DOHH2 (cell line): ENCODE measurements around the gene UBE2L5.

Experiments used
- H3F3A ChIP-seq: fragments of 200-600 bp; sonication (generic), shearing (Covaris generic); 2 replicates; pipeline ENCODE4 v1.6.0; 2016; ENCODE audit warnings: antibody characterized with exemption, mild to moderate bottlenecking; ENCODE audit not compliant: control insufficient read depth, insufficient read depth
- H3K27ac ChIP-seq: fragments of 200-600 bp; sonication (generic); 2 replicates; pipeline ENCODE4 v1.5.1; 2014; ENCODE audit warnings: low read depth, mild to moderate bottlenecking, low read length, moderate library complexity
- H3K27me3 ChIP-seq: fragments of 200-600 bp; sonication (generic); 2 replicates; pipeline ENCODE4 v1.6.1; 2014; ENCODE audit warnings: mild to moderate bottlenecking, low read length, mixed read lengths; ENCODE audit not compliant: control insufficient read depth
- H3K36me3 ChIP-seq: fragments of 200-600 bp; sonication (generic); 2 replicates; pipeline ENCODE4 v1.6.1; 2014; ENCODE audit warnings: mild to moderate bottlenecking, low read length, moderate library complexity, mixed read lengths; ENCODE audit not compliant: control insufficient read depth
- H3K4me1 ChIP-seq: fragments of 200-600 bp; sonication (generic); 2 replicates; pipeline ENCODE4 v1.6.1; 2014; ENCODE audit warnings: mild to moderate bottlenecking, low read length, mixed read lengths; ENCODE audit not compliant: control insufficient read depth
- H3K4me2 ChIP-seq: fragments of 200-600 bp; sonication (generic); 2 replicates; pipeline ENCODE4 v1.6.0; 2014; ENCODE audit warnings: mild to moderate bottlenecking, low read length, moderate library complexity
- H3K4me3 ChIP-seq: fragments of 200-600 bp; sonication (generic); 2 replicates; pipeline ENCODE4 v1.5.1; 2014; ENCODE audit warnings: mild to moderate bottlenecking, low read length, mixed read lengths
- H3K79me2 ChIP-seq: fragments of 200-600 bp; sonication (generic); 2 replicates; pipeline ENCODE4 v1.6.1; 2014; ENCODE audit warnings: mild to moderate bottlenecking, low read length, mixed read lengths; ENCODE audit not compliant: control insufficient read depth
- H3K9me2 ChIP-seq: fragments of 200-600 bp; sonication (generic); replicated peaks from 2 replicates; pipeline ENCODE4 v1.6.1; 2014; ENCODE audit warnings: mild to moderate bottlenecking, low read length, mixed read lengths; ENCODE audit not compliant: control insufficient read depth
- H3K9me3 ChIP-seq: fragments of 200-600 bp; sonication (generic); 2 replicates; pipeline ENCODE4 v1.6.1; 2014; ENCODE audit warnings: antibody characterized with exemption, low read length, mixed read lengths; ENCODE audit not compliant: control insufficient read depth, insufficient read depth
- H4K20me1 ChIP-seq: fragments of 200-600 bp; sonication (generic); 2 replicates; pipeline ENCODE4 v1.6.0; 2014; ENCODE audit warnings: low read depth, mild to moderate bottlenecking, antibody characterized with exemption, low read length, moderate library complexity; ENCODE audit not compliant: control insufficient read depth, insufficient read depth
- EZH2phosphoT487 ChIP-seq: fragments of 200-600 bp; sonication (generic); IDR thresholded peaks from 2 replicates; pipeline ENCODE4 v1.6.1; 2017; ENCODE audit warnings: borderline replicate concordance, mild to moderate bottlenecking, antibody characterized with exemption, low read length, moderate library complexity, mixed read lengths
- TF ChIP-seq, protein P1 (sequence below): fragments of 200-600 bp; sonication (generic); IDR thresholded peaks from one replicate; pipeline ENCODE4 v1.5.1; 2014; ENCODE audit warnings: antibody characterized with exemption, mild to moderate bottlenecking, low read depth, low read length; ENCODE audit not compliant: poor library complexity, severe bottlenecking

Gene UBE2L5

DNA sequence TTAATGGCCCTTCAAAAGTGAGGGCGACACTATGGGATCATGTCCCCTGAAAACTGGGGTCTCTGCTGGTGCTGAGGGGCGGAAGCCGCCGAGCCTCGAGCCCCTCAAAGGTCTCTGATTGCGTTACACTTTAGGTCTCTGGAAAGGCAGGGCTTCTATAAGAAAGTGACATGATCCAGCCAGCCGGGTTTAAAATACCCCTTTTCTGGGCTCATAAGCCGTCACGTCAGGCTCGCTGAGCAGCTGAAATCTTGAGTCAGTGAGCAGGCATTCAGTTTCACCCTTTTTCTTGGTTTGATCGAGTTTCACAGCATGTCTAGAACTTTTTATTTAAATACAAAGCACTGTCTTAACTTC lies 44.0 kb downstream of the UBE2L5 start:
- TF ChIP-seq EZH2phosphoT487 = no peak
- TF ChIP-seq, protein P1, sequence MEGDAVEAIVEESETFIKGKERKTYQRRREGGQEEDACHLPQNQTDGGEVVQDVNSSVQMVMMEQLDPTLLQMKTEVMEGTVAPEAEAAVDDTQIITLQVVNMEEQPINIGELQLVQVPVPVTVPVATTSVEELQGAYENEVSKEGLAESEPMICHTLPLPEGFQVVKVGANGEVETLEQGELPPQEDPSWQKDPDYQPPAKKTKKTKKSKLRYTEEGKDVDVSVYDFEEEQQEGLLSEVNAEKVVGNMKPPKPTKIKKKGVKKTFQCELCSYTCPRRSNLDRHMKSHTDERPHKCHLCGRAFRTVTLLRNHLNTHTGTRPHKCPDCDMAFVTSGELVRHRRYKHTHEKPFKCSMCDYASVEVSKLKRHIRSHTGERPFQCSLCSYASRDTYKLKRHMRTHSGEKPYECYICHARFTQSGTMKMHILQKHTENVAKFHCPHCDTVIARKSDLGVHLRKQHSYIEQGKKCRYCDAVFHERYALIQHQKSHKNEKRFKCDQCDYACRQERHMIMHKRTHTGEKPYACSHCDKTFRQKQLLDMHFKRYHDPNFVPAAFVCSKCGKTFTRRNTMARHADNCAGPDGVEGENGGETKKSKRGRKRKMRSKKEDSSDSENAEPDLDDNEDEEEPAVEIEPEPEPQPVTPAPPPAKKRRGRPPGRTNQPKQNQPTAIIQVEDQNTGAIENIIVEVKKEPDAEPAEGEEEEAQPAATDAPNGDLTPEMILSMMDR = no peak
- Histone ChIP-seq H3K79me2 (peaks cover 56% of the 10 kb centered on the region), H3K4me1 (peaks cover 43% of the 10 kb centered on the region), H3K9me3 (no peaks in the 10 kb centered on the region), H3F3A (peaks cover 35% of the 10 kb centered on the region), H3K4me2 (peak overlapping the region; percentile 98), H3K27ac (peak overlapping the region; percentile 92), H3K36me3 (peaks cover 34% of the 10 kb centered on the region), H3K9me2 (no peaks in the 10 kb centered on the region), H3K4me3 (peak overlapping the region; percentile 85), H3K27me3 (no peaks in the 10 kb centered on the region), H4K20me1 (peaks cover 5% of the 10 kb centered on the region)

DNA sequence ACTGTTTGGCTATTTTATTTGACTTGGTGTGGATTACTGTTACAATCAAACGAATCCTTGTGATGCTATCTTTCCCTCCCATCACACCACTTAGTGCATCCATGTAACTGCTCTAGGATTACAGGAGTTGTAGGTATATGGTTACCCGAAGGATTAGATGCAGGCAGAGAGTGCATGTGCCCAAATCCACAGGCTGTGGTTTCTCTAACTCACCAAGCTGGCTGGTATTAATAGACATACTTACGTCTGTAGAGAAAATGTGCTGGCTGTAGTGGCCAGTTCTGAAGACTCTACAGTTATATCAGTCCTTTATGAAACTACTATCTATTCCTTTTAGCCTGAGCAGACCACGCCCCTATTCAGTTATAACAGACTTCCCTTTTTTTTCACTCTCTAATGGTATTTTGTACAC lies 44.6 kb downstream of the UBE2L5 start:
- peak overlapping the region; percentile 85 for H3K4me3 ChIP-seq
- peak overlapping the region; percentile 98 for H3K4me2 ChIP-seq
- peak overlapping the region; percentile 92 for H3K27ac ChIP-seq
- peaks cover 5% of the 10 kb centered on the region for H4K20me1 ChIP-seq
- H3F3A ChIP-seq = peaks cover 29% of the 10 kb centered on the region
- H3K79me2 ChIP-seq = peaks cover 51% of the 10 kb centered on the region
- H3K36me3 ChIP-seq = peaks cover 29% of the 10 kb centered on the region
- H3K9me3 ChIP-seq = no peaks in the 10 kb centered on the region
- H3K4me1 ChIP-seq = peaks cover 38% of the 10 kb centered on the region
- H3K9me2 ChIP-seq = no peaks in the 10 kb centered on the region
- TF ChIP-seq, protein P1 = no peak
- TF ChIP-seq EZH2phosphoT487 = no peak
- no peaks in the 10 kb centered on the region for H3K27me3 ChIP-seq

DNA sequence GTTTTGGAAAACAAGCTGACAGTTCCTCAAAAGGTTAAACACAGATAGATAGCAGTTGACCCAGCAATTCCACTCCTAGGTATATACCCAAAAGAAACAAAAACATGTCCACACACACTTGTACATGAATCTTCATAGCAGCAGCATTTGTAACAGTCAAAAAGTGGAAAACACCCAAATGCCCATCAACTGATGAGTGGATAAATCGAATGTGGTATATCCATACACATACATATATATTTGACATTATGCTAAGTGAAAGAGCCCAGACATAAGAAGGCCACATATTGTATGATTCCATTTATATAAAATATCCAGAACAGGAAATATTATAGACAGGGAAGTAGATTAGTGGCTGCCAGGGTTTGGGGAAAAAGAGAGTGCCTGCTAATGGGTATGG lies 51.4 kb downstream of the UBE2L5 start:
- H3K36me3 ChIP-seq = no peaks in the 10 kb centered on the region
- H3K4me3 ChIP-seq = no peak overlapping the region
- no peaks in the 10 kb centered on the region for H3K79me2 ChIP-seq
- no peaks in the 10 kb centered on the region for H3K27me3 ChIP-seq
- peaks cover 6% of the 10 kb centered on the region for H3F3A ChIP-seq
- H3K4me2 ChIP-seq = no peak overlapping the region
- no peaks in the 10 kb centered on the region for H3K9me2 ChIP-seq
- H3K4me1 ChIP-seq = peaks cover 19% of the 10 kb centered on the region
- H4K20me1 ChIP-seq = no peaks in the 10 kb centered on the region
- TF ChIP-seq, protein P1 = no peak
- TF ChIP-seq EZH2phosphoT487 = no peak
- no peaks in the 10 kb centered on the region for H3K9me3 ChIP-seq
- no peak overlapping the region for H3K27ac ChIP-seq
